Measurements from ENCODE around the gene PRICKLE1.
"Not testable (repeated sequence)": the region's sequence is repeated elsewhere in the genome, so short reads cannot be mapped to it uniquely, and the experiment has no call there.

The PRICKLE1 gene

GRCh38 chr12:42552822-42553221 is 36.7 kb downstream of the PRICKLE1 start:
- no peak for DNase-seq

GRCh38 chr12:42550800-42551199 is 38.7 kb downstream of the PRICKLE1 start:
- no peak for DNase-seq

GRCh38 chr12:42546709-42547108 is 42.8 kb downstream of the PRICKLE1 start:
- DNase-seq = no peak

- no peak for DNase-seq
Observed at GRCh38 chr12:42541965-42542364, 47.6 kb downstream of the PRICKLE1 start.

GRCh38 chr12:42541308-42541707 is 48.2 kb downstream of the PRICKLE1 start:
- DNase-seq = not testable (repeated sequence)

GRCh38 chr12:42539696-42540095 is 49.9 kb downstream of the PRICKLE1 start:
- no peak for DNase-seq

- no peak for DNase-seq
Observed at GRCh38 chr12:42538203-42538602, 51.3 kb downstream of the PRICKLE1 start.

GRCh38 chr12:42534184-42534838 is 55.2 kb downstream of the PRICKLE1 start:
- DNase-seq = no peak

- DNase-seq = no peak
Observed at GRCh38 chr12:42530284-42530683, 59.3 kb downstream of the PRICKLE1 start.

GRCh38 chr12:42525444-42525843 is 64.1 kb downstream of the PRICKLE1 start:
- no peak for DNase-seq

GRCh38 chr12:42524716-42525115 is 64.8 kb downstream of the PRICKLE1 start:
- DNase-seq = no peak

- no peak for DNase-seq
Observed at GRCh38 chr12:42516573-42516972, 73.0 kb downstream of the PRICKLE1 start.

GRCh38 chr12:42511656-42512055 is 77.9 kb downstream of the PRICKLE1 start:
- DNase-seq = no peak

- no peak for DNase-seq
Observed at GRCh38 chr12:42510823-42511222, 78.7 kb downstream of the PRICKLE1 start.

- no peak for DNase-seq
Observed at GRCh38 chr12:42508913-42509460, 80.6 kb downstream of the PRICKLE1 start.

- DNase-seq = no peak
Observed at GRCh38 chr12:42507565-42507964, 82.0 kb downstream of the PRICKLE1 start.

GRCh38 chr12:42507081-42507480 is 82.5 kb downstream of the PRICKLE1 start:
- no peak for DNase-seq

- no peak for DNase-seq
Observed at GRCh38 chr12:42504049-42504448, 85.5 kb downstream of the PRICKLE1 start.

- DNase-seq = no peak
Observed at GRCh38 chr12:42502682-42503081, 86.9 kb downstream of the PRICKLE1 start.

- peak; percentile 18 for DNase-seq
Observed at GRCh38 chr12:42498549-42499247, 90.8 kb downstream of the PRICKLE1 start.

- DNase-seq = peak; percentile 41
Observed at GRCh38 chr12:42496886-42497285, 92.7 kb downstream of the PRICKLE1 start.

GRCh38 chr12:42495244-42495643 is 94.3 kb downstream of the PRICKLE1 start:
- DNase-seq = no peak

GRCh38 chr12:42492267-42492666 is 97.3 kb downstream of the PRICKLE1 start:
- no peak for DNase-seq

- no peak for DNase-seq
Observed at GRCh38 chr12:42490261-42490842, 99.2 kb downstream of the PRICKLE1 start.

Measured in activated CD4-positive, alpha-beta T cell treated with anti-CD3 and anti-CD28 coated beads, Interleukin-10, Interleukin-2, amounts not matched to agents 100 ng/mL and 50 ng/mL, durations not matched to agents 16 hours and 8 hours (primary cell).